ENCODE data around the gene MUS81.

The MUS81 gene

GRCh38 chr11:65900125-65900898 is 40.1 kb downstream of the MUS81 start, which contains the start of gene FOSL1:
FOSL1 (minus strand) TSS chr11:65900388; CDS start chr11:65900339, 49 bp downstream.
- DNase-seq (ENCODE audit: low read depth, low spot score) = no peak
- H3K4me3 ChIP-seq (ENCODE audit: low read length) = peak within 1 kb of the TSS; percentile 45

DNA sequence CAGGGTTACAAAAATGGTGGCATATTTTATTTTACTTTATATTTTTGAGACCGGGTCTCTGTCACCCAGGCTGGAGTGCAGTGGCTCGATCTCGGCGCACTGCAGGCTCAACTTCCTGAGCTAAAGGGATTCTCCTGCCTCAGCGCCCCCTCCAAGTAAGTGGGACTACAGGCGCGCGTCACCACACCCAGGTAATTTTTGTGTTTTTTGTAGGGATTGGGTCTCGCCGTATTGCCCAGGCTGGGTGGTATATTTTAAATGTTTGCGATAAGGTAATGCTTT is 40.6 kb downstream of the MUS81 start:
- no peak overlapping the region for H3K4me3 ChIP-seq (ENCODE audit: low read length)
- DNase-seq (ENCODE audit: low read depth, low spot score) = no peak

GRCh38 chr11:65903068-65903481 is 42.8 kb downstream of the MUS81 start:
- no peak for DNase-seq (ENCODE audit: low read depth, low spot score)
- no peak overlapping the region for H3K4me3 ChIP-seq (ENCODE audit: low read length)

DNA sequence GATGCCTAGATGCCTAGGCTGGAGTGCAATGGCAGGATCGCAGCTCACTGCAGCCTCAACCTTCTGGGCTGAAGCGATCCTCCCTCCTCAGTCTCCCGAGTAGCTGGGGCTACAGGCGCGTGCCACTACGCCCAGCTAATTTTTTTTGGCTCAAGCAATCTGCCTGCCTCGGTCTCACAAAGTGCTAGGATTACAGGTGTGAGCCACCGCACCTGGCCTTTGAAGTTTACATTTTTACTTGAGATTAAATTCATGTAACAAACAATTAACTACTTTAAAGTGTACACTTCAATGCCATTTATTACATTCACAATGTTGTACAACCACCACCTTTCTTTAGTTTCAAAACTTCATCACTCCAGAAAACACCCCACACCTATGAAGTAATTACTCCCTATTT is 43.5 kb downstream of the MUS81 start:
- DNase-seq (ENCODE audit: low read depth, low spot score) = no peak
- H3K4me3 ChIP-seq (ENCODE audit: low read length) = no peak overlapping the region

DNA sequence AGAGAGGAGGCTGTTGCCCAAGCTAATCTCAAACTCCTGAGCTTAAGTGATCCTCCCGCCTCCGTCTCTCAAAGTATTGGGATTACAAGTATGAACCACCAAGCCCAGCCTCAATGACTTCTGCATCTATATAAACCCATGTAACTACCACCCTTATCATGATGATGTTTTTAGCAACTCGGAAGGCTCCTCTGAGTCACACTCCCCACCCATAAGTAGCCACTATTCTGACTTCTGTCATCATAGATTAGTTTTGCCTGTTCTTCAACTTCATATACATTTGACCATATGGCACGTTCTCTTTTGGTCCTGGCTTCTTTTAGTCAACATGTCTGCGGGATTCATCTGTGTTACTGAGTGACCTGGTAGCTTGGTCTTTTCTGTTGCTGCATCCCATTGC is 46.4 kb downstream of the MUS81 start:
- no peak overlapping the region for H3K4me3 ChIP-seq (ENCODE audit: low read length)
- no peak for DNase-seq (ENCODE audit: low read depth, low spot score)

DNA sequence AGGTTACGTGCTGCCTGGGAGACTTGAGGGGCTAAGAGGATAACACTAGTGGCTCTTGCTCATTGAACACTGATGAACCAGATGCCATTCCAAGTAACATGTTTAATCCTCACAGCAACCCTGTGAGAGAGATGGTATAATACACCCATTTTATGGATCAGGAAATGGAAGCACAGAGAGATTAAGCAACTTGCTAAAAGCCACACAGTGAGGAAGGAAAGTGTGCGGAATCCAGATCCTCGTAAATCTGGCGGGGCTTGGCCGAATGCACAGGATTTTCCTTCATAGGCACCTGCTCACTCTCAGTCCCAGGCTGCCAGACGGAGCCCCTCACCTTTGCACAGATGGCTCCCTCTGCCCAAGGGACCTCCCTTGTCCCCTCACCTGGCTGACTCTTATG is 47.6 kb downstream of the MUS81 start:
- no peak overlapping the region for H3K4me3 ChIP-seq (ENCODE audit: low read length)
- DNase-seq (ENCODE audit: low read depth, low spot score) = no peak

DNA sequence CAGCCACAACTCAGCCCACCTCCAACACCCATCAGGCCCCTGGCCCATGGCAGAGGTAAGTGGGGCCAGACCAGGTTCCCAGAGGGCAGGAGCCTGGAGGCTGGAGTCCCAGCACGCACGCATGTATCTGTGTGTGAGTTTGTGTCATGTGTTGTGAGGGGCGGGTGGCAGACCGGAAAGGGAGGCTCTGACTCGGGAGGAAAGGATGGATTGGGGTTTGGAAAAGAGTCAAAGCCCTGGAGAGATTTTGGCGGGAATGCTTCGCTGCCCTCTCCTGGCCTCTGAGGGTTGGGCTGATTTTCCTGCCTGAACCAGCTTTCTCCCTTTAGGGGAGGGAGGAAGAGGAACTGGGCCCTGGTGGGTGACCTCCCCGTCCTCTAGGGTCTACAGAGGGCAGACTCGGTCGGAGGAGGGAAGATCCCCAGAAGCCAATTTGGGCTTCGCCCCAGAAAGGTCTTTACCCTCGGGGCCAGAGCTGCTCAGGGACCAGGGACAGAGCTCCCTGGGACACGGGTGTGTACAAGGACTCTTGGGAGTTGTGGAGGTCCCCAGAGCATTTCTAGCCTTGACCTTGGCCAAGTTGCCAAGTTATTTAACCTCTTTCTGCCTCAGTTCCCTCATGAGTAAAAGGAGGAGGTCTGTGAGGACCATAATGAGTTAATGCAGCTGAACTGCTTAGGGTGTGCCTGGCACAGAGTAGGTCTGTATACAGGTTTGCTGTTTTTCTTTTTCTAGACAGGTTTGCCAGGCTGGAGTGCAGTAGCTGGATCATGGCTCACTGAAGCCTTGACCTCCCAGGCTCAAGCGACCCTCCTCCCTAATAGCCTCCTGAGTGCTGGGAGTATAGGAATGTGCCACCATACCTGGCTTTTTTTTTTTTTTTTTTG is 51.7 kb downstream of the MUS81 start:
- no peak overlapping the region for H3K4me3 ChIP-seq (ENCODE audit: low read length)
- no peak for DNase-seq (ENCODE audit: low read depth, low spot score)

GRCh38 chr11:65912845-65913244 is 52.6 kb downstream of the MUS81 start:
- no peak for DNase-seq (ENCODE audit: low read depth, low spot score)
- H3K4me3 ChIP-seq (ENCODE audit: low read length) = no peak overlapping the region

GRCh38 chr11:65915101-65915820 is 55.0 kb downstream of the MUS81 start:
- no peak overlapping the region for H3K4me3 ChIP-seq (ENCODE audit: low read length)
- no peak for DNase-seq (ENCODE audit: low read depth, low spot score)

DNA sequence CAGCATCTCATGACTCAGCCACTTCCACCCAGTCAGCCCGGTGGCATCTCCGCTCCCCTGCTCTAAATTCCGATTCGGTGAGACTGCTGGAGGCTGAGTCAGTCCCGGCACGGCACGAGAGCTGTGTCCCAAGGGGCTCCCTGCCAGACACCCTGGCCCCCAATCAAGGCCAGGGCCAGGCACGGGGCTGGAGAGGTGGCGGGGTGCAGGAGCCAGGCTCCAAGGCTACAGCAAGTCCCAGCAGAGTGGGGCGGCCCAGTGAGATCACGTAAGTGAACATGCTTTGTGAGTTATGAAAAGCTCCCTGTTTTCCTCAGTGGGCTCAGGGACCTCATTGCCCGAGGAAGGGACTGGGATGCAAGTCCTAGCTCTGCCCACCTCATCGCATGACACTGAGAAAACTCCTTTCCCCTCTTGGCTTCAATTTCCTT is 55.6 kb downstream of the MUS81 start:
- no peak overlapping the region for H3K4me3 ChIP-seq (ENCODE audit: low read length)
- DNase-seq (ENCODE audit: low read depth, low spot score) = no peak
